Astrocyte of the hippocampus (primary cell): ENCODE data around the gene CENPL.

Source experiments
- DNase-seq: peaks from one replicate; pipeline ENCODE4 v3.0.0; 2011; ENCODE audit warnings: low read depth, low spot score

Gene CENPL

DNA sequence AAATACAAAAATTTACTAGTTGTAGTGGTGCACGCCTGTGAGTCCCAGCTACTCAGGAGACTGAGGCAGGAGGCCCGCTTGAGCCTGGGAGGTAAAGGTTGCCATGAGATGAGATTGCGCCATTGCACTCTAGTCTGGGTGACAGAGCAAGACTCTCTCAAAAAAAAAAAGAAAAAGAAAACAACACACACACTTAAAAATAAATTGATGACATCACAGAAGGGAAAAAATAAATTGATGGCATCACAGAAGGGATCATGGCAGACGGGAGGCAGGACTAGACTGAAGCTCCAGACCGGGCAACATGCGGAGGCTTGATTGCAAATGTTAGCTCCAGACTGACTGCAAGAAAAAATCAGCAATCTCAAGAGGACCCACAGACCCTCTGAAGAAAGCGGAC, 66.6 kb downstream of the CENPL start:
- DNase-seq, result no peak

DNA sequence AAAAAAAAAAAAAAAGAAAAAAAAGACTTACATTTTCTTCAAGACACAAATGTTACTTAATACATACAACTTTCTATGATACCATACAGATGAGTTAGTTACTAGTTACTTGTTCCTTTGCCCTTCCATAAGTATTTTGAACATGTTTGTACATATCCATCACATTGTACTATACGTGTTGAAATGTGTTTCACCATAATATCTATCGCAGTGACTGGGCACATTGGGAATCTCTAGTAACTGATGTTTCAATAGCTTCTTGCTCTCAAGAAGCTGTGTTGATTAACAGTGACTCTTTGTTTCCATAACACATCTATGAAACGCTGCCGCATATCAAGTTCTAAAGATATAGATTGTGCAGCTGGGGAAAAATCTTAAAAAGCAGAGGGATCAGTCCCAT, 67.0 kb downstream of the CENPL start:
- DNase-seq, result no peak

GRCh38 chr1:173753830-173754229, 70.9 kb downstream of the CENPL start:
- no peak for DNase-seq
